ENCODE results near the gene RPA1. TPM values are rescaled to one million over a fixed set of nuclear protein-coding genes. Genes with fewer than 3 reads are reported as not detected.
A peak's percentile ranks its signal among the peaks of the same experiment; 100 is the strongest.

Gene RPA1
- total and polyA plus RNA-seq, 9 of the 15 experiments (the other 6 are each of a cell fraction or from before 2014, with no cell fraction given): 25.2 to 125 (median 47.4) TPM

DNA sequence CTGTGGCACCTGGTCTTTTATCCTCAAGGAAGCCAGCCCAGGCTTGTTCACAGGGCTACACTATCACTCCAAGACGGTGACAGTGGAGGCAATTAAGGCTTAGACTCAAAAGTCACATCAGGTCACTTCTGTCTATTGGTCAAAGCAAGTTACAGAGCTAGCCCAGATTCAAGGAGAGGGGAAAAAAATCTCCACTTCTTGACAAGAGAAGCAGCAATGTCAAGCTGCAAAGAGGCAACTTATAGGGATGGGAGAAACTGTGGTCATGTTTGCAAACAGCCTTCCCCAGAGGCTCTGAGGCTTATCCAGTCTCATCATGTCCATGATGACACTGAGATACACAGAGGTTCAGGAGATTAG is 36.4 kb upstream of the RPA1 start:
- no peak overlapping the region for H3K4me3 ChIP-seq
- intact Hi-C loops (cut with micrococcal nuclease): no loop called here
- in situ Hi-C loops (cut with MboI): no loop called here
- H3K9me3 ChIP-seq (replicated peaks; ENCODE audit: control insufficient read depth, insufficient read depth, low read depth, low read length): no peaks in the 10 kb centered on the region
- H3K79me2 ChIP-seq (ENCODE audit: control insufficient read depth, insufficient read depth, low read length): no peaks in the 10 kb centered on the region; the same call in 2 of the 3 replicates
- ChIA-PET POLR2A (interaction anchor here (0.6 to 1.5 kb wide), 6 partner anchors 10 to 237 kb away, joined by 3 to 5 read pairs (median 4); partner anchors contain the start of gene DPH1), CTCF (ENCODE audit: low intra/inter-chr PET ratio) (no interaction called here)
- no peaks in the 10 kb centered on the region for H4K20me1 ChIP-seq (replicated peaks; ENCODE audit: control insufficient read depth, insufficient read depth, low read length)
- no peaks in the 10 kb centered on the region for H3K27me3 ChIP-seq (ENCODE audit: control insufficient read depth in 2 of 2, insufficient read depth in 2 of 2, low read length in 2 of 2)
- H3K9ac ChIP-seq (ENCODE audit: insufficient read depth in 1 of 2, low read depth in 2 of 2, low read length in 2 of 2): no peak overlapping the region
- FAIRE-seq (peak; percentile 85), ATAC-seq (peak; percentile 88), DNase-seq (ENCODE audit: extremely low read depth in 1 of 4, low spot score in 3 of 4) (peak in 2 of 4 experiments; percentile 47 to 75)
- WGBS (ENCODE audit: insufficient coverage, low coverage, missing lambda C conversion rate): 0% methylated on average over 1 of the region's 1 CpG
- H3K27ac ChIP-seq (ENCODE audit: extremely low read depth, low read depth, low read length): peak overlapping the region; percentile 45; the same call in 2 of the 3 replicates
- H2AFZ ChIP-seq (ENCODE audit: low read depth, low read length): no peak overlapping the region
- H3K36me3 ChIP-seq (ENCODE audit: control insufficient read depth, insufficient read depth, low read length): 0 out of 3 replicates have a peak, but pooled peaks cover 6% of the 10 kb centered on the region
- peaks cover 25 to 31% of the 10 kb centered on the region in 2 experiments; a peak in 4 of 5 replicates for H3K4me1 ChIP-seq (replicated peaks in 1 of 2; ENCODE audit: control insufficient read depth in 2 of 2, insufficient read depth in 2 of 2, low read length in 2 of 2)
- H3K9me1 ChIP-seq (ENCODE audit: control insufficient read depth, insufficient read depth, low read length): no peaks in the 10 kb centered on the region
- H3K4me2 ChIP-seq (ENCODE audit: insufficient read depth, low read length): peak overlapping the region; percentile 14; the same call in 1 of the 2 replicates
- no TSS peak for BruUV-seq (replicated peaks)
- TF ChIP-seq POLR2AphosphoS5 (IDR thresholded peaks at IDR 0.05; ENCODE audit: control insufficient read depth, insufficient read depth, low read depth, low read length) (peak; percentile 41; the same call in 1 of the 2 replicates), KDM1A (IDR thresholded peaks at IDR 0.05) (peak; percentile 81 to 86), MEF2D (tag; conservative IDR thresholded peaks at IDR 0.05; ENCODE audit: low read depth) (peak; percentile 37; the same call in 1 of the 2 replicates), BHLHE40 (IDR thresholded peaks at IDR 0.05; ENCODE audit: low read length) (no peak), CBFA2T3 (IDR thresholded peaks at IDR 0.05) (peak; percentile 86), RAD51 (IDR thresholded peaks at IDR 0.05; ENCODE audit: borderline replicate concordance, low read depth) (peak; percentile 37; the same call in 1 of the 2 replicates), NCOR1 (IDR thresholded peaks at IDR 0.05) (peak; percentile 60; the same call in 1 of the 2 replicates), SOX6 (IDR thresholded peaks at IDR 0.05) (peak; percentile 37; the same call in 1 of the 2 replicates), TEAD4 (IDR thresholded peaks at IDR 0.05; ENCODE audit: low read length) (peak; percentile 64), TEAD4 (CRISPR knock-in tag; IDR thresholded peaks at IDR 0.05; ENCODE audit: borderline replicate concordance) (no peak), TCF3 (CRISPR knock-in tag; IDR thresholded peaks at IDR 0.05) (peak; percentile 55), NBN (IDR thresholded peaks at IDR 0.05; ENCODE audit: low read depth) (peak; percentile 44; the same call in 1 of the 2 replicates), TAL1 (IDR thresholded peaks at IDR 0.05) (peak; percentile 54)
- TF ChIP-seq, protein P1, sequence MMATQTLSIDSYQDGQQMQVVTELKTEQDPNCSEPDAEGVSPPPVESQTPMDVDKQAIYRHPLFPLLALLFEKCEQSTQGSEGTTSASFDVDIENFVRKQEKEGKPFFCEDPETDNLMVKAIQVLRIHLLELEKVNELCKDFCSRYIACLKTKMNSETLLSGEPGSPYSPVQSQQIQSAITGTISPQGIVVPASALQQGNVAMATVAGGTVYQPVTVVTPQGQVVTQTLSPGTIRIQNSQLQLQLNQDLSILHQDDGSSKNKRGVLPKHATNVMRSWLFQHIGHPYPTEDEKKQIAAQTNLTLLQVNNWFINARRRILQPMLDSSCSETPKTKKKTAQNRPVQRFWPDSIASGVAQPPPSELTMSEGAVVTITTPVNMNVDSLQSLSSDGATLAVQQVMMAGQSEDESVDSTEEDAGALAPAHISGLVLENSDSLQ (IDR thresholded peaks at IDR 0.05): peak; percentile 36
- TF ChIP-seq, protein P2, sequence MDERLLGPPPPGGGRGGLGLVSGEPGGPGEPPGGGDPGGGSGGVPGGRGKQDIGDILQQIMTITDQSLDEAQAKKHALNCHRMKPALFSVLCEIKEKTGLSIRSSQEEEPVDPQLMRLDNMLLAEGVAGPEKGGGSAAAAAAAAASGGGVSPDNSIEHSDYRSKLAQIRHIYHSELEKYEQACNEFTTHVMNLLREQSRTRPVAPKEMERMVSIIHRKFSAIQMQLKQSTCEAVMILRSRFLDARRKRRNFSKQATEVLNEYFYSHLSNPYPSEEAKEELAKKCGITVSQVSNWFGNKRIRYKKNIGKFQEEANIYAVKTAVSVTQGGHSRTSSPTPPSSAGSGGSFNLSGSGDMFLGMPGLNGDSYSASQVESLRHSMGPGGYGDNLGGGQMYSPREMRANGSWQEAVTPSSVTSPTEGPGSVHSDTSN (CRISPR knock-in tag; IDR thresholded peaks at IDR 0.05; ENCODE audit: low read depth): no peak
- TF ChIP-seq, protein P2 (tag; conservative IDR thresholded peaks at IDR 0.05; ENCODE audit: low read depth): peak; percentile 31; the same call in 1 of the 2 replicates
- TF ChIP-seq, protein P3, sequence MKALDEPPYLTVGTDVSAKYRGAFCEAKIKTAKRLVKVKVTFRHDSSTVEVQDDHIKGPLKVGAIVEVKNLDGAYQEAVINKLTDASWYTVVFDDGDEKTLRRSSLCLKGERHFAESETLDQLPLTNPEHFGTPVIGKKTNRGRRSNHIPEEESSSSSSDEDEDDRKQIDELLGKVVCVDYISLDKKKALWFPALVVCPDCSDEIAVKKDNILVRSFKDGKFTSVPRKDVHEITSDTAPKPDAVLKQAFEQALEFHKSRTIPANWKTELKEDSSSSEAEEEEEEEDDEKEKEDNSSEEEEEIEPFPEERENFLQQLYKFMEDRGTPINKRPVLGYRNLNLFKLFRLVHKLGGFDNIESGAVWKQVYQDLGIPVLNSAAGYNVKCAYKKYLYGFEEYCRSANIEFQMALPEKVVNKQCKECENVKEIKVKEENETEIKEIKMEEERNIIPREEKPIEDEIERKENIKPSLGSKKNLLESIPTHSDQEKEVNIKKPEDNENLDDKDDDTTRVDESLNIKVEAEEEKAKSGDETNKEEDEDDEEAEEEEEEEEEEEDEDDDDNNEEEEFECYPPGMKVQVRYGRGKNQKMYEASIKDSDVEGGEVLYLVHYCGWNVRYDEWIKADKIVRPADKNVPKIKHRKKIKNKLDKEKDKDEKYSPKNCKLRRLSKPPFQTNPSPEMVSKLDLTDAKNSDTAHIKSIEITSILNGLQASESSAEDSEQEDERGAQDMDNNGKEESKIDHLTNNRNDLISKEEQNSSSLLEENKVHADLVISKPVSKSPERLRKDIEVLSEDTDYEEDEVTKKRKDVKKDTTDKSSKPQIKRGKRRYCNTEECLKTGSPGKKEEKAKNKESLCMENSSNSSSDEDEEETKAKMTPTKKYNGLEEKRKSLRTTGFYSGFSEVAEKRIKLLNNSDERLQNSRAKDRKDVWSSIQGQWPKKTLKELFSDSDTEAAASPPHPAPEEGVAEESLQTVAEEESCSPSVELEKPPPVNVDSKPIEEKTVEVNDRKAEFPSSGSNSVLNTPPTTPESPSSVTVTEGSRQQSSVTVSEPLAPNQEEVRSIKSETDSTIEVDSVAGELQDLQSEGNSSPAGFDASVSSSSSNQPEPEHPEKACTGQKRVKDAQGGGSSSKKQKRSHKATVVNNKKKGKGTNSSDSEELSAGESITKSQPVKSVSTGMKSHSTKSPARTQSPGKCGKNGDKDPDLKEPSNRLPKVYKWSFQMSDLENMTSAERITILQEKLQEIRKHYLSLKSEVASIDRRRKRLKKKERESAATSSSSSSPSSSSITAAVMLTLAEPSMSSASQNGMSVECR (CRISPR knock-in tag; IDR thresholded peaks at IDR 0.05): no peak
